ENCODE measurements around the gene NUP210.

Gene NUP210

DNA sequence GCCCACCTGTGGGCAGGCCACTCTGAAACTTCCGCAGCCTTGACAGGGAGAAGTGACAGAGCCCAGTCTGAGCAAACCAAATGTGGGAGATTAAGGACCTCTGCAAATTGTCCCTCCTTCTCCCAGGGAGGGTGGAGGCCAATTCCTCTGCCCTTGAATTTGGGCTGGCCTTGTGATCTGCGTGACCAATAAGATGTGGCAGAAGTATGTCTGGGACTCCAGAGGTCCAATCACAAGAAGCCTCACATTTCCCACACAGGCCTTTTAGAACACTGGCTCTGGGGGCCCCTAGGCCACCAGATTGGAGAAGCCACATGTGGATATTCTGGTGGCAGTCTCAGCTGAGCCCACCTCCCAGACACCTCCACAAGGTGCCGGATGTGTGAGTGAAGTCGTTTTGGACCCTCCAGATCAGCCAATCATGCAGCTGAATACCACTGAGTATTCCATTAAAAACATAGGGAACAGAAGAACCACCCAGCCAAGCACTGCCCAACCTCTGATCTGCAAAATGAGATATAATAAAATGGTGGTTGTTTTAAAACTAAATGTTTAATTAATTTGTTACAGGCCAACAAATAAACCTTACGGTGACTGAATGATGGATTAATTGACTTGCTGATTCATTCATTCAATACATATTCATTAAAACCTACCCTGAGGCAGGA is 150.3 kb downstream of the NUP210 start:
- DNase-seq, result no peak

DNA sequence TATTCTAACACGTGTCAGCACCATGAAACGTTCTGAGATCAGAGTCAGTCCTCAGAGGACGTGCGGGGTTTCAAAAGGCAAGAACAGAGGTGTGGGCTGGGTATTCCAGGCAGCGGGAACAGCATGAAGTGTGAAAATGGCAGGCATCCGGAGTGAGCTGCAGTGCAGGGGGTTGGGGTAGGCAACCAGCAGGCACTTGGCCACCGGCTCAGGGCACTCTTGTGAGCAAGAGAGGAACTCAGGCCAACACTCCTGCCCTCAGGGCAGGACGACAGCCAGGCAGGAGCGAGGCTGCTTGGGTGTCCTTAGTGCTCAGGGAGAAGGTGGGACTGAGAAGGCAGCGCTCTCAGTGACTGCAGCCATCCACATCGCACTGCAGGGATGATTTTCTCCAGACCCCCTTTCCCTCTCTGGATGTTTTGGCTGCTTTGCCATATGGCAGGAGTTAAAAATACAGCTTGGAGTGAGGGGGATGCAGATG is 151.1 kb downstream of the NUP210 start:
- DNase-seq, result no peak

DNA sequence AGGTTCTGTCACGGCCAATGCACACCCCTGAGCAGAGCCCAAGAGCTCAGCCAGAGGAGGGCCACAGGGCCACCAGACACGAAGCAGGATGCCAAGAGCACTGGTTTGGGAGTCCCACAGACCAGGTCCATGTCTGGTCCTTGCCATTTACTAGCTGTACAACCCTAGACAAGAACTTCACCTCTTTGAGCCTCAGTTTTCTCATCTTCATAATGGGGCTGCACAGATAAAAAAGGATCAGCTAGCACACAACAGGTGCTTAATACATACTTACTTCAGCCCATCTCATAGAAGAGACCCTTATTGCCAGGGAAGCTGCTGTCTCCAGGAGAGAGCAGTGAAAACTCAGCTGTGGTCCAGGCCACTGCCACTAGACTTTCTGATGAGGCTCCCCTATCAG is 152.0 kb downstream of the NUP210 start:
- DNase-seq, result no peak

DNA sequence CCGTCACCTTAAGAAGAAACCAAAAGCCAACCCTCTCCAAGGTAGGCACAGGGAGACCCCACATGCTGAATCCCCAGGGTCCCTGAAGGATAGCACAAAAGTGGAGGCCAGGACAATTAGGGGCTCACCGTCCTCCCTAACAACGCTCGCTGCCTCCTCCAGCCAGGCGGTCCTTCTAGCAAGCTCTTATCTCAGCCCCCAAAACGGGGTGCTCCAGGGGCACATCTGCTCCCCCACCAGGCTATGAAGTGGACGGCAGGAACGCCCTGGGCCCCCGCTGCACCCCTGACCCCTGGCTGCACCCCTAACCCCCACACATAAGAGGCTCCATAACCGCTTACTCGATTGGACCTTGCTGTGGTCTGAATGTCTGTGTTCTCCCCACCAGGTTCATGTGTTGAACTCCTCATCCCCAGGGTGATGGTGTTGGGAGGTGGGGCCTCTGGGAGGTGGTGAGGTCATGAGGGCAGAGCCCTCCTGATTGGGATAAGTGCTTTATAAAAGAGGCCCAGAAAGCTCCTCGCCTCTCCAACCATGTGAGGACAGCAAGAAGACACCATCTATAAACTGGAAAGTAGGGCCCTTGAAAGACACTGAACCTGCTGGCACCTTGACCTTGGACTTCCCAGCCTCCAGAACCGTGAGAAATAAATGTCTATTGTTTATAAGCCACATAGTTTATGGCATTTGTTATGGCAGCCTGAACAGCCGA is 153.3 kb downstream of the NUP210 start:
- DNase-seq, result no peak

Data from stimulated activated CD4-positive, alpha-beta T cell treated with anti-CD3 and anti-CD28 coated beads, Interleukin-4, amount 100 ng/mL, for 4 hours (primary cell).